Neural progenitor cell (in vitro differentiated cells): Measurements from ENCODE around the gene PHLPP1.

ENCODE experiments used
- CTCF ChIP-seq: fragments of 200-600 bp; sonication (generic); IDR thresholded peaks from 2 replicates; pipeline ENCODE4 v1.5.1; 2017; ENCODE audit warnings: antibody characterized with exemption, mild to moderate bottlenecking
- EZH2 ChIP-seq: fragments of 200-600 bp; sonication (generic); IDR thresholded peaks from 2 replicates; pipeline ENCODE4 v1.6.1; 2017; ENCODE audit warnings: antibody characterized with exemption, mild to moderate bottlenecking, moderate library complexity
- EZH2phosphoT487 ChIP-seq: fragments of 200-600 bp; sonication (generic); IDR thresholded peaks from 2 replicates; pipeline ENCODE4 v1.6.1; 2017; ENCODE audit warnings: antibody characterized with exemption

DNA sequence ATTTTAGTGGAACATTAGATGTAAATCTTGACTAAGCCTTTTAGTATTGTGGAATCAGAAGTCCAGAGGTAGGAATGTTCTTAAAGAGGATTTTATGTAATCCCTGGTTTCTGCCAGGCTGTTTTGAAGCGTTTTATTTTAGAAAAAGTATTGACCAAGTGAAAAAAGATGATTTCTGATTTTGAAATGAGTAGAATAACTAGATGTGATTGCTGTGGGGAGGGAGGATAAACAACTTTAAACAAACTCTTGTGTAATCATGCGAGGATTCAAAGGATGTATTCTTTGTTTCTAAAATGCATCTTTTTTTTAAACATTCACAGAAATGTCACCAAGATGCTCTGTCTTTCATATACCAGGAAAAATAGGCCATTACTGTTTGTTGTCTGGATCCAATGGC, 53.9 kb downstream of the PHLPP1 start:
- TF ChIP-seq CTCF = no peak
- no peak for TF ChIP-seq EZH2
- no peak for TF ChIP-seq EZH2phosphoT487
